PFSK-1 (cell line): Measurements from ENCODE around the gene CMIP.

Experiments used
- FOXP2 ChIP-seq: optimal IDR thresholded peaks from 2 replicates; pipeline ENCODE3; 2011; ENCODE audit warnings: borderline replicate concordance, control low read depth, inconsistent platforms; ENCODE audit not compliant: insufficient read depth; ENCODE audit errors: extremely low read length, extremely low read depth
- POLR2AphosphoS5 ChIP-seq: IDR thresholded peaks from 2 replicates; pipeline ENCODE4 v1.6.1; 2012; ENCODE audit warnings: low read depth, mild to moderate bottlenecking, control low read depth, low read length, moderate library complexity
- REST ChIP-seq, 2 experiments: IDR thresholded peaks; 2 replicates each; pipeline versions ENCODE4 v1.6.1 to v1.8.0; 2011 to 2012; ENCODE audit warnings: low read depth in 2 of 2, low read length in 2 of 2, control low read depth in 1 of 2, inconsistent platforms in 1 of 2, mild to moderate bottlenecking in 1 of 2, moderate library complexity in 1 of 2; ENCODE audit not compliant: insufficient read depth in 1 of 2
- SIN3A ChIP-seq: IDR thresholded peaks from 2 replicates; pipeline ENCODE4 v1.6.1; 2012; ENCODE audit warnings: mild to moderate bottlenecking, low read length, moderate library complexity, borderline replicate concordance; ENCODE audit not compliant: insufficient read depth
- TAF1 ChIP-seq: IDR thresholded peaks from 2 replicates; pipeline ENCODE4 v1.6.1; 2012; ENCODE audit warnings: low read length, control low read depth, borderline replicate concordance; ENCODE audit not compliant: insufficient read depth

CMIP gene

GRCh38 chr16:81421536-81421935 is 23.1 kb upstream of the CMIP start:
- no peak for TF ChIP-seq SIN3A
- no peak for TF ChIP-seq REST (IDR thresholded peaks at IDR 0.05; ENCODE audit: insufficient read depth in 1 of 2, low read depth in 2 of 2, low read length in 2 of 2)
- no peak for TF ChIP-seq POLR2AphosphoS5
- TF ChIP-seq TAF1 = no peak
- TF ChIP-seq FOXP2 = no peak

- TF ChIP-seq TAF1 = no peak
- TF ChIP-seq REST (IDR thresholded peaks at IDR 0.05; ENCODE audit: insufficient read depth in 1 of 2, low read depth in 2 of 2, low read length in 2 of 2) = no peak
- no peak for TF ChIP-seq FOXP2
These were observed 19.8 kb upstream of the CMIP start for GRCh38 chr16:81424771-81425170.

- TF ChIP-seq FOXP2 = no peak
- TF ChIP-seq TAF1 = no peak
- no peak for TF ChIP-seq SIN3A
- TF ChIP-seq POLR2AphosphoS5 = no peak
- TF ChIP-seq REST (IDR thresholded peaks at IDR 0.05; ENCODE audit: insufficient read depth in 1 of 2, low read depth in 2 of 2, low read length in 2 of 2) = no peak
These were observed 17.4 kb upstream of the CMIP start for GRCh38 chr16:81427219-81427618.

GRCh38 chr16:81429045-81429521 is 15.5 kb upstream of the CMIP start:
- TF ChIP-seq TAF1 (no peak), POLR2AphosphoS5 (no peak), REST (IDR thresholded peaks at IDR 0.05; ENCODE audit: insufficient read depth in 1 of 2, low read depth in 2 of 2, low read length in 2 of 2) (no peak), SIN3A (no peak)

GRCh38 chr16:81431554-81432353 is 12.9 kb upstream of the CMIP start:
- TF ChIP-seq SIN3A (no peak), POLR2AphosphoS5 (no peak), TAF1 (no peak), FOXP2 (no peak), REST (IDR thresholded peaks at IDR 0.05; ENCODE audit: insufficient read depth in 1 of 2, low read depth in 2 of 2, low read length in 2 of 2) (no peak)
